Retinal pigment epithelial cell (primary cell): ENCODE data around the gene MCF2L.

Experiments used
- DNase-seq: peaks from one replicate; pipeline ENCODE4 v3.0.0-alpha.2; 2010; ENCODE audit warnings: low read depth
- H3K4me3 ChIP-seq: 2 replicates; pipeline ENCODE4 v1.5.1; 2011; ENCODE audit warnings: mild to moderate bottlenecking, low read length, control low read depth, moderate library complexity
- CTCF ChIP-seq: conservative IDR thresholded peaks from 2 replicates; pipeline ENCODE4 v1.5.1; 2011; ENCODE audit warnings: low read depth, low read length, control low read depth, inconsistent platforms

Gene MCF2L

DNA sequence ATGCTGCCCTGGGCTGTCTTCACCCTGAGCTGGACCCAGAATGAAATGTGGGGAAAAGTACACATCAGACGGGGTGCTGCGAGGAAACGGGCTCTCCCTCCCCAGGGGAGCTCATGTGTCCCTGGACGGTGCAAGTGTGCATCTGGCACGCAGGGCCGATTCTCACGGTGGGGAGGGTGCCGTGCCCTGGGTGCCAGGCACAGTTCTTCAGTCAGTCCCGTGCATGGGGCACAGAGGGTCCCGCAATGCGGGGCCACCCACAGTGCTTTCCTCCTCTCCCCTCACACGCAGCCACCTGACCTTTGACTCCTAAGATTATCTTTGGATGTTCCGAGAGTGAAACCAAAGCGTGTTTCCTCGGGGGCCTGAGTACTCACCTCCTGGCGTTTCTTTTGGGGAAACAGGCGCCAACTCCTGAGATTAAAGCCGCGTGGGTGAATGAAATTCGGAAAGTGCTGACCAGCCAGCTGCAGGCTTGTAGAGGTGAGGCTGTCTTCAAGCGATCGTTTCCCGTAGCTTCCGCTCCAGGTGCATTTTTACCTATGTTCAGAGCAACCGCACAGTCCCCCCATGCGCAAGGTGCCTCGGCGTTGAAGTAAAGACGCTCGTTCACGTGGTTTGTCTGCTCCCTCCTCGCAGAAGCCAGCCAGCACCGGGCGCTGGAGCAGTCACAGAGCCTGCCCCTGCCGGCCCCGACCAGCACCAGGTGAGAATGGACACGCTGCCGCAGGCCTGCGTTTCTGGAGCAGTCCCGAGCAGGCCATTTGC, 119.1 kb downstream of the MCF2L start:
- no peak for TF ChIP-seq CTCF
- H3K4me3 ChIP-seq: no peak overlapping the region
- DNase-seq: no peak

GRCh38 chr13:113088691-113089020, 119.6 kb downstream of the MCF2L start:
- no peak overlapping the region for H3K4me3 ChIP-seq
- DNase-seq: no peak
- TF ChIP-seq CTCF: no peak

GRCh38 chr13:113089693-113090414, 120.8 kb downstream of the MCF2L start:
- no peak for DNase-seq
- no peak overlapping the region for H3K4me3 ChIP-seq
- TF ChIP-seq CTCF: no peak

DNA sequence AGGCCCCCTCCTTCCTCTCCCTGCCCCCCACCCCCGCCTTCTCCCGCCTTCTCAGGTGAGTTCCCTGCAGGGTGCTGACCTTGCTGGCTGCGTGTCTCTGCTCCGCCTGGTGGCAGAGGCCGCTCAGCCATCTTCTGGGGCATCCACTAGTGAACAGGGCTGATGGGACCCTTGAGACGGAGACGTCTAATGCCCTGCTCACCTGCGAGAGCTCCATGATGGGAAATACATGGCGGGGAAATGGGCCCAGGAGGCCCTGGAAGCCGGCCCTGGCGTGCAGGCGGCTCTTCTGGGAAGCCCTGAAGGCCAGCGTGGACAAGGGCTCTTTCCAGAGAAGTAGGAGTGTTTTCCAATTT, 121.4 kb downstream of the MCF2L start:
- no peak for TF ChIP-seq CTCF
- H3K4me3 ChIP-seq: no peak overlapping the region
- DNase-seq: no peak

- no peak for DNase-seq
- no peak for TF ChIP-seq CTCF
- no peak overlapping the region for H3K4me3 ChIP-seq
Measured at GRCh38 chr13:113090806-113091205, 121.8 kb downstream of the MCF2L start.

- no peak for DNase-seq
- no peak for TF ChIP-seq CTCF
- H3K4me3 ChIP-seq: no peak overlapping the region
Measured at GRCh38 chr13:113091211-113091771, 122.3 kb downstream of the MCF2L start.
